Mesendoderm (in vitro differentiated cells): ENCODE measurements around the gene LYL1.

Source experiments
- DNase-seq: peaks from one replicate; pipeline ENCODE4 v3.0.0; 2013
- H2AK5ac ChIP-seq: 2 replicates; pipeline ENCODE4 v1.6.1; 2013; ENCODE audit warnings: low read length, inconsistent platforms
- H2BK120ac ChIP-seq: 2 replicates; pipeline ENCODE4 v1.6.1; 2013; ENCODE audit warnings: low read depth, mild to moderate bottlenecking, low read length, moderate library complexity, mixed read lengths
- H2BK15ac ChIP-seq: replicated peaks from 2 replicates; pipeline ENCODE4 v1.6.1; 2013; ENCODE audit warnings: low read depth, mild to moderate bottlenecking, moderate library complexity
- H2BK5ac ChIP-seq: 2 replicates; pipeline ENCODE4 v1.6.1; 2013; ENCODE audit warnings: low read length, inconsistent platforms
- H3K18ac ChIP-seq: 2 replicates; pipeline ENCODE4 v1.6.1; 2013; ENCODE audit warnings: mild to moderate bottlenecking, low read length, mixed read lengths
- H3K23ac ChIP-seq: one replicate; pipeline ENCODE4 v1.6.1; 2013; ENCODE audit warnings: low read length
- H3K27ac ChIP-seq: 2 replicates; pipeline ENCODE4 v1.5.1; 2013; ENCODE audit warnings: low read depth, mild to moderate bottlenecking, inconsistent platforms, low read length, moderate library complexity
- H3K27me3 ChIP-seq: 2 replicates; pipeline ENCODE4 v1.6.1; 2013; ENCODE audit warnings: low read length, control low read depth, mild to moderate bottlenecking, inconsistent platforms; ENCODE audit not compliant: insufficient read depth, poor library complexity
- H3K36me3 ChIP-seq: 2 replicates; pipeline ENCODE4 v1.6.1; 2013; ENCODE audit warnings: low read length, inconsistent platforms; ENCODE audit not compliant: control insufficient read depth, insufficient read depth
- H3K4ac ChIP-seq: one replicate; pipeline ENCODE4 v1.6.1; 2013; ENCODE audit warnings: low read depth, mild to moderate bottlenecking, low read length, moderate library complexity
- H3K4me1 ChIP-seq: 2 replicates; pipeline ENCODE4 v1.6.1; 2013; ENCODE audit warnings: low read depth, low read length, inconsistent platforms; ENCODE audit not compliant: control insufficient read depth
- H3K4me2 ChIP-seq: 2 replicates; pipeline ENCODE4 v1.6.1; 2013; ENCODE audit warnings: low read length
- H3K4me3 ChIP-seq: 2 replicates; pipeline ENCODE4 v1.5.1; 2013; ENCODE audit warnings: mild to moderate bottlenecking, low read length
- H3K56ac ChIP-seq: one replicate; pipeline ENCODE4 v1.6.1; 2013; ENCODE audit warnings: low read length
- H3K79me1 ChIP-seq: 2 replicates; pipeline ENCODE4 v1.6.1; 2013; ENCODE audit warnings: low read length, inconsistent platforms
- H3K79me2 ChIP-seq: 2 replicates; pipeline ENCODE4 v1.6.1; 2013; ENCODE audit warnings: mild to moderate bottlenecking, low read length; ENCODE audit not compliant: control insufficient read depth, insufficient read depth
- H3K9ac ChIP-seq: 2 replicates; pipeline ENCODE4 v1.6.1; 2013; ENCODE audit warnings: low read length, inconsistent platforms
- H4K5ac ChIP-seq: one replicate; pipeline ENCODE4 v1.6.1; 2013; ENCODE audit warnings: low read length
- H4K8ac ChIP-seq: one replicate; pipeline ENCODE4 v1.6.1; 2013; ENCODE audit warnings: low read depth, mild to moderate bottlenecking, control low read depth, low read length, moderate library complexity
- WGBS: extraction: QIAGEN DNeasy Blood & Tissue Kit; methylation state at CpG from one replicate; pipeline ENCODE4 v1.1.7; 2013; ENCODE audit warnings: low lambda C conversion rate, missing lambda C conversion rate; ENCODE audit not compliant: insufficient coverage; ENCODE audit errors: extremely low coverage; 5-methylcytosine and 5-hydroxymethylcytosine counted together

The LYL1 gene

GRCh38 chr19:13062317-13062716 is 40.3 kb downstream of the LYL1 start:
- H3K27me3 ChIP-seq, result peaks cover 37% of the 10 kb centered on the region
- no peak overlapping the region for H3K18ac ChIP-seq
- H3K79me2 ChIP-seq, result no peaks in the 10 kb centered on the region
- H3K79me1 ChIP-seq, result no peaks in the 10 kb centered on the region
- no peak overlapping the region for H2BK5ac ChIP-seq
- H3K36me3 ChIP-seq, result no peaks in the 10 kb centered on the region
- no peak overlapping the region for H3K27ac ChIP-seq
- no peak overlapping the region for H4K5ac ChIP-seq
- H3K56ac ChIP-seq, result no peak overlapping the region
- H4K8ac ChIP-seq, result no peak overlapping the region
- H2BK120ac ChIP-seq, result no peak overlapping the region
- H2BK15ac ChIP-seq, result no peak overlapping the region
- H3K23ac ChIP-seq, result no peak overlapping the region
- no peak overlapping the region for H3K9ac ChIP-seq
- H3K4me1 ChIP-seq, result no peaks in the 10 kb centered on the region
- no peak overlapping the region for H3K4me3 ChIP-seq
- H3K4ac ChIP-seq, result no peak overlapping the region
- no peak overlapping the region for H3K4me2 ChIP-seq
- no peak overlapping the region for H2AK5ac ChIP-seq
- no peak for DNase-seq

GRCh38 chr19:13060964-13061927 is 41.4 kb downstream of the LYL1 start:
- peak overlapping the region; percentile 73 for H3K4me2 ChIP-seq
- no peak overlapping the region for H4K5ac ChIP-seq
- no peak overlapping the region for H3K4me3 ChIP-seq
- no CpG with 5 or more reads among the region's 40 CpGs for WGBS
- H3K79me1 ChIP-seq, result no peaks in the 10 kb centered on the region
- H3K4ac ChIP-seq, result no peak overlapping the region
- H3K79me2 ChIP-seq, result no peaks in the 10 kb centered on the region
- no peak overlapping the region for H3K56ac ChIP-seq
- H3K27me3 ChIP-seq, result peaks cover 48% of the 10 kb centered on the region
- no peak overlapping the region for H4K8ac ChIP-seq
- no peak overlapping the region for H3K18ac ChIP-seq
- no peak overlapping the region for H2BK120ac ChIP-seq
- no peak overlapping the region for H2BK15ac ChIP-seq
- H3K9ac ChIP-seq, result no peak overlapping the region
- no peak overlapping the region for H3K27ac ChIP-seq
- H2BK5ac ChIP-seq, result no peak overlapping the region
- H2AK5ac ChIP-seq, result no peak overlapping the region
- H3K4me1 ChIP-seq, result no peaks in the 10 kb centered on the region
- H3K36me3 ChIP-seq, result no peaks in the 10 kb centered on the region
- H3K23ac ChIP-seq, result no peak overlapping the region
- DNase-seq, result peak; percentile 77

- Histone ChIP-seq H3K9ac (no peak overlapping the region), H3K79me1 (no peaks in the 10 kb centered on the region), H2AK5ac (no peak overlapping the region), H2BK15ac (no peak overlapping the region), H4K8ac (no peak overlapping the region), H3K4me3 (no peak overlapping the region), H3K4me1 (peaks cover 2% of the 10 kb centered on the region), H3K27ac (no peak overlapping the region), H3K79me2 (no peaks in the 10 kb centered on the region), H3K18ac (no peak overlapping the region), H3K36me3 (no peaks in the 10 kb centered on the region), H3K27me3 (peaks cover 49% of the 10 kb centered on the region), H2BK5ac (no peak overlapping the region), H3K4me2 (no peak overlapping the region), H3K23ac (no peak overlapping the region), H3K4ac (no peak overlapping the region), H2BK120ac (no peak overlapping the region), H3K56ac (no peak overlapping the region), H4K5ac (no peak overlapping the region)
- no CpG with 5 or more reads among the region's 19 CpGs for WGBS
- DNase-seq, result no peak
Measured at GRCh38 chr19:13060233-13060963, 42.3 kb downstream of the LYL1 start.

- Histone ChIP-seq H3K27me3 (peaks cover 49% of the 10 kb centered on the region), H3K36me3 (no peaks in the 10 kb centered on the region), H2BK15ac (no peak overlapping the region), H3K56ac (no peak overlapping the region), H2BK120ac (no peak overlapping the region), H3K18ac (no peak overlapping the region), H2AK5ac (no peak overlapping the region), H3K27ac (no peak overlapping the region), H4K8ac (no peak overlapping the region), H4K5ac (no peak overlapping the region), H3K4me2 (no peak overlapping the region), H2BK5ac (no peak overlapping the region), H3K4me1 (peaks cover 2% of the 10 kb centered on the region), H3K23ac (no peak overlapping the region), H3K79me1 (no peaks in the 10 kb centered on the region), H3K9ac (no peak overlapping the region), H3K79me2 (no peaks in the 10 kb centered on the region), H3K4me3 (no peak overlapping the region), H3K4ac (no peak overlapping the region)
- no CpG with 5 or more reads among the region's 12 CpGs for WGBS
- DNase-seq, result no peak
Measured at GRCh38 chr19:13058951-13059660, 43.6 kb downstream of the LYL1 start.

GRCh38 chr19:13057744-13058143 is 44.9 kb downstream of the LYL1 start:
- no peak overlapping the region for H2BK15ac ChIP-seq
- H3K27me3 ChIP-seq, result peaks cover 50% of the 10 kb centered on the region
- no peak overlapping the region for H4K8ac ChIP-seq
- H3K23ac ChIP-seq, result no peak overlapping the region
- no peak overlapping the region for H3K4ac ChIP-seq
- no peak for DNase-seq
- H3K36me3 ChIP-seq, result no peaks in the 10 kb centered on the region
- no peak overlapping the region for H2AK5ac ChIP-seq
- no peak overlapping the region for H2BK120ac ChIP-seq
- no peak overlapping the region for H3K27ac ChIP-seq
- peaks cover 2% of the 10 kb centered on the region for H3K4me1 ChIP-seq
- WGBS, result no CpG with 5 or more reads among the region's 2 CpGs
- no peak overlapping the region for H3K56ac ChIP-seq
- no peak overlapping the region for H3K18ac ChIP-seq
- H3K4me3 ChIP-seq, result no peak overlapping the region
- H2BK5ac ChIP-seq, result no peak overlapping the region
- no peaks in the 10 kb centered on the region for H3K79me1 ChIP-seq
- no peak overlapping the region for H3K9ac ChIP-seq
- H3K79me2 ChIP-seq, result no peaks in the 10 kb centered on the region
- H4K5ac ChIP-seq, result no peak overlapping the region
- no peak overlapping the region for H3K4me2 ChIP-seq
